Ishikawa (cell line): Measurements from ENCODE around the gene PCLO.

ENCODE experiments used
- CEBPB ChIP-seq: IDR thresholded peaks from 2 replicates; pipeline ENCODE4 v1.6.1; 2012
- CREB1 ChIP-seq: IDR thresholded peaks from 2 replicates; pipeline ENCODE4 v1.6.1; 2012; ENCODE audit warnings: low read depth
- EGR1 ChIP-seq: IDR thresholded peaks from 2 replicates; pipeline ENCODE4 v1.6.1; 2012
- EP300 ChIP-seq: IDR thresholded peaks from 2 replicates; pipeline ENCODE4 v1.6.1; 2012; ENCODE audit warnings: borderline replicate concordance
- FOXM1 ChIP-seq: IDR thresholded peaks from 2 replicates; pipeline ENCODE4 v1.6.1; 2012; ENCODE audit warnings: low read depth, borderline replicate concordance
- MAX ChIP-seq: IDR thresholded peaks from 2 replicates; pipeline ENCODE4 v1.6.1; 2012
- NFIC ChIP-seq: IDR thresholded peaks from 2 replicates; pipeline ENCODE4 v1.6.1; 2012
- RAD21 ChIP-seq: IDR thresholded peaks from 2 replicates; pipeline ENCODE4 v1.6.1; 2012; ENCODE audit warnings: low read depth
- REST ChIP-seq: IDR thresholded peaks from 2 replicates; pipeline ENCODE4 v1.6.1; 2012; ENCODE audit warnings: low read depth, mild to moderate bottlenecking
- TAF1 ChIP-seq: IDR thresholded peaks from 2 replicates; pipeline ENCODE4 v1.6.1; 2012; ENCODE audit warnings: low read depth, mild to moderate bottlenecking
- TCF12 ChIP-seq: IDR thresholded peaks from 2 replicates; pipeline ENCODE4 v1.6.1; 2012; ENCODE audit warnings: low read depth
- TEAD4 ChIP-seq: IDR thresholded peaks from 2 replicates; pipeline ENCODE4 v1.6.1; 2012
- USF1 ChIP-seq: IDR thresholded peaks from 2 replicates; pipeline ENCODE4 v1.6.1; 2012
- YY1 ChIP-seq: IDR thresholded peaks from 2 replicates; pipeline ENCODE4 v1.6.1; 2012; ENCODE audit warnings: low read depth
- ZBTB7A ChIP-seq: IDR thresholded peaks from 2 replicates; pipeline ENCODE4 v1.6.1; 2012; ENCODE audit warnings: low read depth

PCLO gene

DNA sequence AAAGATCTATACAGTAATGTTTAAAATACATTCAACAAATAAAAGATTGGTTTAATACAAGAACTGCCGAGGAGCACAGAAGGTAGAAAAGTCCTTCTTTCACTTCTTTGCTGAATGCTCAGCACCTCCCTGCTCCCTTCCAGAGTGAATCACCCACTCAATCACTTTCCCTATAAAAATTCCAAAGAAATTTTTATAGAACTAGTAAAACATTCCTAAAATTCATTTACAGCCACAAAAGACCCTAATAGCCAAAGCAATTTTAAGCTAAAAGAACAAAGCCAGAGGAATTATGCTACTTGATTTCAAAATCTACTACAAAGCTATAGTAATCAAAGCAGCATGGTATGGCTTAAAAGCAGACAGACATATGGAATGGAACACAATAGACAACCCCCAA lies 320.9 kb downstream of the PCLO start:
- TF ChIP-seq TCF12 (no peak), YY1 (no peak), CEBPB (no peak), TAF1 (no peak), MAX (no peak), REST (no peak), EGR1 (no peak)

DNA sequence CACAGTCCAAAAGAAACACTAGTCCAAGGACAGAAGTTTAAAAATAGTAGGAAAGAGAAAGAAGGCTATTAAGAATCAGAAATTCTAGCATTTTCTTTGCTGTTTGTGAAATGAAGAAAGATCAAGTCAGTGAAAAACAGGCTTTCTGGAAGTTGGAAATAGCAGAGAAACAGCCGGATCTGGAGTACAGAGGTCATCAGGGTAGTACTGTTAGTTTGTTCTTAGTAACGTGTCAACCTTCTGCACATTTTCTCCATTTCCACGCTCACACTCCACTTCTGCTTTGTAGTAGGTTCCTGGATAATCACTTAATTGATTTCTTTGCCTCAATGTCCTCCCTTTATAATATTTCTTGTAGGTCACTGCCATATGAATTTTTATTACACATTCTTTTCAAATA lies 322.6 kb downstream of the PCLO start:
- TF ChIP-seq ZBTB7A (no peak), CREB1 (no peak), RAD21 (no peak), TEAD4 (no peak), REST (no peak), USF1 (no peak)

DNA sequence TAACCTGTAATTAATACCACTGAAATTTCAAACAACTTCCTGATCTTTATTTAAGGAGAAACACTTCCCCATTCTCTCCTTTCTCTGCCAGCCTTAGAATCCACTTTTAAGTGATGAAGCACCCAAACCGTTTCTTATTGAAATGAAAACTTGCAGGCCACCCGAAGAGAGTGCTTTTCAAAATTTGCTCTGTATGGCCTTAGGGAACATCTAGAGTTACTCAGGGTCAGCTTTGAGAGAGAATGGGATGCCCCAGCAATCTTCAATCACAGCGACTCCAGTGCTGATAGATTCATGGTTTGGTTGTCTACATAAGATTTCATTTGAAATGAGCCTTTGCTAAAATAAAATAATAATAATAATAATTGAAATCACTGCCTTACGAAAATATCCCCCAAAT lies 323.1 kb downstream of the PCLO start:
- TF ChIP-seq TEAD4 (no peak), USF1 (no peak), CEBPB (no peak), EP300 (no peak), EGR1 (no peak), TAF1 (no peak)

DNA sequence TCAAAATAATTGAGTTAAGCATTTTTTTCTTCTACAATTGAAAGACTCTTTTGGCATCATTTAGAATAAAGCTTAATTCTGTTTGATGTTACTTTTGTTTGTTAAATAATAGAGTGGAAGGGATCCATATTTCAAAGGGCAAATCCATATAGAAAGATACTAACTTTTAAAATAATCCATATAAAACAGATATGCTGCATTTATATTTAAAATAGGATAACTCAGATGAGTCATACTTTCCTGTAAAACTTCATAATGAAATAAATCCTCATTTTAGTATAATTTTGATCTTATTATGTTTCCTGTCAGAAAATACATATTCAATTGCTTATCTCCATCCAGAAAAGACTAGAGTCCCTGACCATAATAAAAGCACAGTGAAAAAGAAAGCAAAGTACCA lies 323.6 kb downstream of the PCLO start:
- TF ChIP-seq RAD21 = no peak
- no peak for TF ChIP-seq CEBPB
- TF ChIP-seq REST = no peak
- no peak for TF ChIP-seq USF1
- no peak for TF ChIP-seq NFIC
- TF ChIP-seq EP300 = no peak
- TF ChIP-seq TEAD4 = no peak
- no peak for TF ChIP-seq ZBTB7A
- TF ChIP-seq TAF1 = no peak
- TF ChIP-seq TCF12 = no peak
- TF ChIP-seq YY1 = no peak
- no peak for TF ChIP-seq EGR1
- no peak for TF ChIP-seq MAX
- TF ChIP-seq FOXM1 = no peak
- TF ChIP-seq CREB1 = no peak

DNA sequence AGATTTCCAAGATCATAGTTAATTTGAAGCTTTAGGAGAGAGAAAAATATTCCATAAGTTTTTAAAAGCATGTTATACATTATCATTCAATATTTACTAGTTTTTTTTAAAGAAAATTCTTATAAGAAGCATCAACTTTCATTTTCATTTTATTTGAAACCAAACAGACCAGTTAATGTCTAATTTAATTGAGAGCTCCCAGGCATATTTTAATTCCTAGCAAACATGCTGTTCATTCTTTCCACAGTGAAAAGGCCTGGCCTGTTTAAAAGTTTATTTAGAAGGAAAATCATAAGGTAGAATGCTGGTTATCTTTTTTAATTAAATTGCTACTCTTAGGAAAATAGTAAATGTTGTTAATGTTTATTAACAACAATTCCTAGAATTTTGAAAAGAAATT lies 324.4 kb downstream of the PCLO start:
- TF ChIP-seq ZBTB7A = no peak
- TF ChIP-seq TEAD4 = no peak
- TF ChIP-seq MAX = no peak
- no peak for TF ChIP-seq TCF12
- no peak for TF ChIP-seq EP300
- TF ChIP-seq REST = no peak
- TF ChIP-seq NFIC = no peak
- TF ChIP-seq FOXM1 = no peak
- TF ChIP-seq YY1 = no peak
- TF ChIP-seq EGR1 = no peak
- TF ChIP-seq TAF1 = no peak
- no peak for TF ChIP-seq RAD21
- no peak for TF ChIP-seq CREB1
- TF ChIP-seq USF1 = no peak
